OCI-LY3 (cell line): ENCODE measurements around the gene FGGY.

Experiments
- CTCF ChIP-seq: fragments of 200-600, 300-600 bp; sonication (generic); IDR thresholded peaks from 2 replicates; pipeline ENCODE4 v1.5.1; 2014; ENCODE audit warnings: antibody characterized with exemption, low read length, low read depth
- EZH2phosphoT487 ChIP-seq: fragments of 200-600 bp; shearing (Covaris generic); IDR thresholded peaks from 2 replicates; pipeline ENCODE4 v1.6.1; 2018; ENCODE audit warnings: antibody characterized with exemption, mixed run types, low read depth

DNA sequence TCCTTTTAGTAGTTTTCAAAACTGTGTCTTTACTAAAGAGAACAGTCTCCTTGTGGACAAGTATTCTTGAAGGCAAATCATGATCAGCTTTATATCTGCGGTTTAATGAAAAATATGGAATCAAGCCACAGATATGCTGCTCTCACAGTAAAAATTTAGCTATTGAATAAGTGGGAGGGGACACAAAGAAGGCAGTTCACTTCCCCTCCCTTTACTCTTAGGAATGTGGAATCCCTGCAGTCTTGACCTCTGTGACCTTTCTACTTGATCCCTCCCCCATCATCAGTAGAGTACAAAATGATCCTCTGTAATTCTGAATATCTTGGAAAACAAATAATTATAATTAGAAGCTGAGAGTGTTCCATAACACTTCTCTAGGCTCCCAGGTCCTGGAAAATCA, 381.1 kb downstream of the FGGY start:
- TF ChIP-seq CTCF (no peak), EZH2phosphoT487 (no peak)
